IgD-negative memory B cell (primary cell): ENCODE data around the gene CHPF. TPM values are rescaled to one million over a fixed set of nuclear protein-coding genes. Genes with fewer than 3 reads are reported as not detected.

Experiments used
- H3K27ac Mint-ChIP-seq, 3 donors: one replicate each; pipeline ENCODE4 v1.8.0; 2020 to 2022; ENCODE audit warnings: mild to moderate bottlenecking in 3 of 3, mixed read lengths in 3 of 3, moderate library complexity in 1 of 3
- H3K27me3 Mint-ChIP-seq: one replicate; pipeline ENCODE4 v1.8.0; 2021; ENCODE audit warnings: mixed read lengths
- H3K36me3 Mint-ChIP-seq: one replicate; pipeline ENCODE4 v1.8.0; 2020; ENCODE audit warnings: mild to moderate bottlenecking, mixed read lengths
- H3K4me1 Mint-ChIP-seq, 3 donors: one replicate each; pipeline ENCODE4 v1.8.0; 2020 to 2022; ENCODE audit warnings: mixed read lengths in 3 of 3, mild to moderate bottlenecking in 1 of 3
- H3K4me3 Mint-ChIP-seq, 4 donors: one replicate each; pipeline ENCODE4 v1.8.0; 2020 to 2022; ENCODE audit warnings: mild to moderate bottlenecking in 4 of 4, mixed read lengths in 4 of 4, moderate library complexity in 3 of 4
- H3K9me3 Mint-ChIP-seq, 3 donors: one replicate each; pipeline ENCODE4 v1.8.0; 2020 to 2021; ENCODE audit warnings: mixed read lengths in 3 of 3, mild to moderate bottlenecking in 1 of 3
- polyA plus RNA-seq: library from polyadenylated mRNA; unstranded; fragments of 300-500 nt; fragmentation: Illumina TruSeq; gene quantifications from one replicate; pipeline ENCODE4 v1.2.3, GENCODE V29; 2021

Gene CHPF
- polyA plus RNA-seq, 1 donor from 2014 or later: 3.9 TPM

DNA sequence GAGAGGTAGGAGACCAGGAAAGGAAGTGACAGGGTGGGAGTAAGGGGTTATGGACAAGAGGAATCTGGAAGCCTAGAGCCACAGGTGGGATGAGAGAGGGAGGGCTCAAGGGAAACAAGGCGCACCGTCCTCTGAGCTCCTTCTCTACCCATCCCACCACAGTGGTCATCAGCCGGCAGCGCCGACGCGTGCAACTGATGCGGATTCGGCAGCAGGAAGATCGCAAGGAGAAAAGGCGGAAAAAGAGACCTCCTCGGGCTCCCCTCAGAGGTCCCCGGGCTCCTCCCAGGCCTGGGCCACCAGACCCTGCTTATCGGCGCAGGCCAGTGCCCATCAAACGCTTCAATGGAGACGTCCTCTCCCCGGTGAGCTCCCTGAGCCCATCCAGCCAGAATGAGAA lies 5.4 kb upstream of the CHPF start:
- peaks cover 2% of the 10 kb centered on the region for H3K36me3 Mint-ChIP-seq
- no peak overlapping the region for H3K27ac Mint-ChIP-seq
- H3K9me3 Mint-ChIP-seq: no peaks in the 10 kb centered on the region
- H3K4me1 Mint-ChIP-seq: peaks cover 4 to 10% (median 5%) of the 10 kb centered on the region in 3 donors
- peaks cover 57% of the 10 kb centered on the region for H3K27me3 Mint-ChIP-seq
- H3K4me3 Mint-ChIP-seq: no peak overlapping the region

DNA sequence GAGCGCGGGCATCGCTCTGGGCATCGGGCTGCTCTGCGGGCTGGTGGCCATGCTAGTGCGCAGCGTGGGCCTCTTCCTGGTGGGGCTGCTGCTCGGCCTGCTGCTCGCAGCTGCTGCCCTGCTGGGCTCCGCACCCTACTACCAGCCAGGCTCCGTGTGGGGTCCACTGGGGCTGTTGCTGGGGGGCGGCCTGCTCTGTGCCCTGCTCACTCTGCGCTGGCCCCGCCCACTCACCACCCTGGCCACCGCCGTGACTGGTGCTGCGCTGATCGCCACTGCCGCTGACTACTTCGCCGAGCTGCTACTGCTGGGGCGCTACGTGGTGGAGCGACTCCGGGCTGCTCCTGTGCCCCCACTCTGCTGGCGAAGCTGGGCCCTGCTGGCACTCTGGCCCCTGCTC lies 4.0 kb upstream of the CHPF start:
- H3K27ac Mint-ChIP-seq: no peak overlapping the region
- H3K36me3 Mint-ChIP-seq: peaks cover 2% of the 10 kb centered on the region
- no peaks in the 10 kb centered on the region for H3K9me3 Mint-ChIP-seq
- peaks cover 7 to 13% (median 7%) of the 10 kb centered on the region in 3 donors for H3K4me1 Mint-ChIP-seq
- peaks cover 46% of the 10 kb centered on the region for H3K27me3 Mint-ChIP-seq
- no peak overlapping the region for H3K4me3 Mint-ChIP-seq

DNA sequence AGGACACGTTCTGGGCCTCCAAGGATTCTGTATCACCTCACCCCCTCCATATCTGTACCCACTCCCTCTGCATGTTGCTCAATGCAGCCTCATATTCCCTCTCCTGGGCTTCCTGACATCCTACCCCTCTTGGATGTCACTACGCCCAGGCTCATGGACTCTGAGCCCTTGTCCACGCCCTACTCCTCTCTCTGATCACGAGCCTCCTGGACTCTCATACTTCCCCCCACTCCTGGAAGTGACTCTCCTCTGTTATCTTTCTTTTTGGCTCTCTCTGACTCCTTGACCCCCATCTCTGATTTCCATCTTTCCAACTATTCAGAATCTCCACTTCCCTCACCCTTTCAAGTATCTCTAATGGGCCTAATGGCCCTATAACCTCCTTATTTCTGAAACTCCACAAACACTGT lies 2.3 kb upstream of the CHPF start:
- H3K27me3 Mint-ChIP-seq: peaks cover 37% of the 10 kb centered on the region
- peak overlapping the region in 2 of 4 donors; percentile 18 to 40 for H3K4me3 Mint-ChIP-seq
- H3K9me3 Mint-ChIP-seq: no peaks in the 10 kb centered on the region
- H3K36me3 Mint-ChIP-seq: peaks cover 2% of the 10 kb centered on the region
- peak overlapping the region in 1 of 3 donors; percentile 75 for H3K27ac Mint-ChIP-seq
- peaks cover 6 to 30% (median 9%) of the 10 kb centered on the region in 3 donors for H3K4me1 Mint-ChIP-seq

DNA sequence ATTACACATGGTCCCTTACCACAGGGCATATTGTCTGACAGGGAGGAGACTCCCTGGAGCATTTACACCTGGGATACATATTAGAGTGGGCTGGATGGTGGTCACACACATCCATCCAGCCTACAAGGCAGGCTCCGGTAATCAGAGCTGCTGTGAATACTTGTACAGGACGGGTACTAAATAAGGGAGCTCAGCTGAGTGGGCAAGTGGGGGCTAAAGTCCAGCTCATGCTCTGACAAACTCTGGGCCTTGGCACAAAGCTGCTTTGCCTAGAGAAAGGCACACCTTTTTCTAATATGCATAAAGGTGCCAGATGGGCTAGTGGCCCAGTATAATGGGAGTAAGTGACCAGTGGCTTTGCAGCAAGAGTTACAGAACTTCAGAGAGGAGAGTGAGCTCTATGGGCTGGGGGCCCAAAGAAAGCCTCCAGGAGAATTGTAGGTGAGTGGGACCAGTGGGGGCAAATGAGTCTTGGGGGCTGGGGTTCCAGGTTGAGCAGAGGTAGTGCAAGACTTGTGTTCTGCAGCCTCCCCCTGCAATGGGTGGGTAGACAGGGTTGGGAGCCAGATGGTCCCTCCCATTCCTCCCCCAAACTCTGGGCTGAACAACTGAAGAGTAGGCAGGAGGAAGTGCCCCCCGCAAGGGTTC lies 1.8 kb upstream of the CHPF start:
- peaks cover 2% of the 10 kb centered on the region for H3K36me3 Mint-ChIP-seq
- peaks cover 6 to 30% (median 8%) of the 10 kb centered on the region in 3 donors for H3K4me1 Mint-ChIP-seq
- H3K4me3 Mint-ChIP-seq: peak overlapping the region in 2 of 4 donors; percentile 82 to 83
- H3K27me3 Mint-ChIP-seq: peaks cover 35% of the 10 kb centered on the region
- peak overlapping the region in 1 of 3 donors; percentile 72 for H3K27ac Mint-ChIP-seq
- H3K9me3 Mint-ChIP-seq: no peaks in the 10 kb centered on the region

DNA sequence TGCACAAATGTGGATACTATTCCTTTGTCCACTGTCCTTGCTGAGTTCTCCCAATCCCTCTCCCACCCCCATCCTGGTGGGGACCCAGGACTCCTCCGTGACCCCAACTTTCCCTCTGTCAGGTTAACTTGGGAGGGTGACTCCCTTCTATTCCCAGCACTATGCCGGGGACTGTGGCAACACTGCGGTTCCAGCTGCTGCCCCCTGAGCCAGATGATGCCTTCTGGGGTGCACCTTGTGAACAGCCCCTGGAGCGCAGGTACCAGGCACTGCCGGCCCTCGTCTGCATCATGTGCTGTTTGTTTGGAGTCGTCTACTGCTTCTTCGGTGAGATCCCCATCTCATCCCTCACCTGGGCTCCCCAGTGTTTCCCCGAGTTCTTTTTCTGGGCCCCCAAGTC lies 958 bp upstream of the CHPF start:
- H3K27me3 Mint-ChIP-seq: peaks cover 28% of the 10 kb centered on the region

DNA sequence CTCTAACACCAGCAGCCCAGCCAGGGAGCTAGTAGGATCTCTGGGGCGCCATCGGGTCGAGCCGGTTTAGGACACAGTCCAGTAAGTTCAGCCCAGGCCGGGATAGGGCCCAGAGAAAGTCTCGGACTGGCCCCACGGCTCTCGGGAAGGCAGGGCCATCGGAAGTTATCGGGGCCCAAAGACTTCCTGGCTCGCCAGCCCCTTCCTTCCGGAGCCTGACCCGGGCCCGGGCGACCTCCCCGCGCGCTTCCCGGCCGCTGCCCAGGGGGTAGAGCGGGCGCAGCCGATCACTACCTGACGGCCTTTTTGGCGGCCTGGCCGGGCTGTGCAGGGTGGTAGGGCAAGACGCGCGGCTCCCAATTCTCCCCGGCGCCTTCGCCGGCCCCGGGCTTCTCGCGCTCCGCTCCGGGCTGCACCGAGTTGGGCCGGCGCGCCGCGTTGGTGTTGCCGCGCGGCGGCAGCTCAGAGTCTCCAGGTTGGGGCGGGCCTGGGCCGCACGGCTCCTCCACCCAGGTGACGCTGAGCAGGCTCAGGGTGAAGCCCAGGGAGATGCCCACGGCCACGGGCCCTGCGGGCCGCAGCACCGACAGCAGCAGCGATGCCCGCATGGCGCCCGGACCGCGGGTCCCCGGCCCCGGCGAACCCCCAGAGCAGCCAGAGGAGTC lies 546 bp downstream of the CHPF start:
- Mint-ChIP-seq H3K4me3 (peak overlapping the region; percentile 79 to 94 (median 86)), H3K27me3 (peaks cover 23% of the 10 kb centered on the region), H3K36me3 (no peaks in the 10 kb centered on the region), H3K27ac (peak overlapping the region; percentile 72 to 80 (median 80)), H3K4me1 (peaks cover 6 to 30% (median 8%) of the 10 kb centered on the region in 3 donors), H3K9me3 (no peaks in the 10 kb centered on the region)

More for the DNA sequence above, 958 bp upstream of the CHPF start:
- H3K27ac Mint-ChIP-seq: peak overlapping the region in 1 of 3 donors; percentile 72
- H3K9me3 Mint-ChIP-seq: no peaks in the 10 kb centered on the region
- H3K4me3 Mint-ChIP-seq: peak overlapping the region; percentile 81 to 86 (median 82)
- H3K36me3 Mint-ChIP-seq: peaks cover 2% of the 10 kb centered on the region
- H3K4me1 Mint-ChIP-seq: peaks cover 6 to 30% (median 8%) of the 10 kb centered on the region in 3 donors

DNA sequence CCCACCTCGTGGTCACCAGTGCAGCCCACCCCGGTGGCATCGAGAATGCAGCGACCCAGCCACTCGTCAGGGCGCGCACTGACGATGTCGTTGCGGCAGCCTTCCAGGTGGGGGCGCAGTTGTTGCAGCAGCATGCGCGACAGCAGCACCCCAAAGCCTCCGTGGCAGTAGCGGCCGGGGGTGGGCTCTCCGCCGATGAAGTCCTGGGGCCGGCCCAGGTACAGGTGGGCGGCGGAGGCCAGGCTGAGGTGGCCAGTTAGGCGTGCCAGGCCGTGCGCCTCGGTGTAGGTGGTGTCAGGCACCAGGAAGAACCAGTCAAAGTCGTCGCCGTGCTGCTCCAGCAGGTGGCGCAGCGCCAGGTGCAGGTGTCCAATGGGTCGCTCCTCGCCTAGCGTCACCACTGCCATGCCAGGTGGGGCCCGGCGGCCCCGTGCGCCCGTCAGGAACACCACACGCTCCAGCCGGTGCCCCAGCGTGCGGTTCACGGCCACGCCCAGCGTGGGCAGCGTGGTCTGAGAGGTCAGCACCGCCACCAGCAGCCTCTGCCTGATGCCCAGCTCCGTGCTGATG lies 1.9 kb downstream of the CHPF start:
- Mint-ChIP-seq H3K36me3 (no peaks in the 10 kb centered on the region), H3K9me3 (no peaks in the 10 kb centered on the region), H3K27ac (peak overlapping the region in 2 of 3 donors; percentile 23 to 70), H3K4me1 (peaks cover 6 to 30% (median 8%) of the 10 kb centered on the region in 3 donors), H3K27me3 (peaks cover 13% of the 10 kb centered on the region), H3K4me3 (peak overlapping the region; percentile 17 to 94 (median 66))

DNA sequence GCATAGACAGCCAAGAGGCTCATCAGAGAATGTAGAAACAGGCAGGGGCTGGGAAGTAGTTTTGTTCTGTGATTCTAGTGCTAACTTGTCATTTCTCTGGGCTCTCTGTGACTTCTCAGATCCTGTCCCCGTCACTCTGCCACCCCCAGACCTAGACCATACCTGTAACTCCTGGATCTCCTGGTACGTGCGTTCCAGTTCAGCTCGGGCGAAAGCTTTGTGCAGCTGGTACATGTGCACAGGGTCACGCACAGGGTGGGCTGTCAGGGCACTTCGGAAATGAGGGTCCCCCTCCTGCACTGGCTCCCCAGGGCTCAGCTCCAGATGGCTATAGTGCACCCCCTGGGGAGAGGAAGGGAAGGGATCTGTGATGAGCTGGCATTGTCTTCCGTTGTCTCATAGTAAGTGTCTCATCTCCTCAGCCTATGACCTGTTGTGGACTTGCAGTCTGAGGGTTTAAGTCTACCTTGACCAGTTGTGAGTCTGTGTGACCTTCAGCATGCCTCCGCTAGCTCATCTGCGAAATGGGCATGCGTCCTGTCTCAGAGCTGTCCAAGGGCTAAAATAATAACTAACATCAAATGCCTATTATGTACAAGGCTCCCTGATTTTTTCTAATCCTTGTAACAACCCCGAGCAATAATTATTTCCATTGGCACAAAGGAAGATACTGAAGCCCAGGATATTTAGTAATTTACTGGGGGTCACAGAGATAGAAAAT lies 2.7 kb downstream of the CHPF start:
- H3K27me3 Mint-ChIP-seq: peaks cover 11% of the 10 kb centered on the region
- no peaks in the 10 kb centered on the region for H3K9me3 Mint-ChIP-seq

DNA sequence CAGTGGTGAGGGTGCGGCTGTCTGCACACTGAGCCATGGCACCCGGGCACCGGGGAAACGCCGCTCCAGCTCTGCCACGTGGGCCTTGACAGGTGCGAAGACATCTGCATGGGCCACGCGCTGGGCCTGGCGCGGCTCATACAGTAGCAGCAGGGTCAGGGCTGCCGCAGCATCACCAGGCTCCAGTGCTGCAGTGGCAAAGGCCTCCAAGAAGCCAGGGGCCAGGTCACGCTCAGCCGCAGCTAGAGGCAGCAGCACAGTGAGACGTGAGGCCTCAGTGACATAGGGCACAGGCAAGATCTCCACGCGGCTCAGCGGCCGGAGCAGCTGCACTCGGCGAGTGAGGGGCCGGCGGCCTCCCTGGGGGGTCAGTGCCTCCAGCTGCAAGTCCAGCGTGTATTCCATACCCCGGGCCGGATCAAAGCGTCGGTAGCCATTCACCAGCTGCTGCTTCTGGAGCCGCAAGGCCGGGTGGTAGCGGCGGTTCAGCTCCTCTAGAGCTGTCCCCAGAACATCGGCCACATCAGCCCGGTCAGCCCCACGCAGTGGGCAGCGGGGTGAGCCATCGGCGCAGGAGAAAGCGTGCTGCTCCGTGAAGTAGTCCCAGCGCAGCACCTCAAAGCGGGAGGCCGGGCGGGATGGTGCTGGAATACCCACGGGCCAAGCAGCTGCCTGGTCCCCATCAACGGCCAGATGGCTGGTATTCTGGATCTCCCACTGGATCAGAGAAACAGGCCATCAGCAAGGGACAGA lies 3.5 kb downstream of the CHPF start:
- no peak overlapping the region for H3K27ac Mint-ChIP-seq
- H3K9me3 Mint-ChIP-seq: no peaks in the 10 kb centered on the region
- H3K36me3 Mint-ChIP-seq: no peaks in the 10 kb centered on the region
- peaks cover 6 to 30% (median 8%) of the 10 kb centered on the region in 3 donors for H3K4me1 Mint-ChIP-seq
- peak overlapping the region in 1 of 4 donors; percentile 33 for H3K4me3 Mint-ChIP-seq
- peaks cover 12% of the 10 kb centered on the region for H3K27me3 Mint-ChIP-seq

More for the DNA sequence above, 2.7 kb downstream of the CHPF start:
- Mint-ChIP-seq H3K27ac (peak overlapping the region in 1 of 3 donors; percentile 72), H3K4me1 (peaks cover 6 to 30% (median 8%) of the 10 kb centered on the region in 3 donors), H3K4me3 (peak overlapping the region; percentile 17 to 94 (median 58)), H3K36me3 (no peaks in the 10 kb centered on the region)

DNA sequence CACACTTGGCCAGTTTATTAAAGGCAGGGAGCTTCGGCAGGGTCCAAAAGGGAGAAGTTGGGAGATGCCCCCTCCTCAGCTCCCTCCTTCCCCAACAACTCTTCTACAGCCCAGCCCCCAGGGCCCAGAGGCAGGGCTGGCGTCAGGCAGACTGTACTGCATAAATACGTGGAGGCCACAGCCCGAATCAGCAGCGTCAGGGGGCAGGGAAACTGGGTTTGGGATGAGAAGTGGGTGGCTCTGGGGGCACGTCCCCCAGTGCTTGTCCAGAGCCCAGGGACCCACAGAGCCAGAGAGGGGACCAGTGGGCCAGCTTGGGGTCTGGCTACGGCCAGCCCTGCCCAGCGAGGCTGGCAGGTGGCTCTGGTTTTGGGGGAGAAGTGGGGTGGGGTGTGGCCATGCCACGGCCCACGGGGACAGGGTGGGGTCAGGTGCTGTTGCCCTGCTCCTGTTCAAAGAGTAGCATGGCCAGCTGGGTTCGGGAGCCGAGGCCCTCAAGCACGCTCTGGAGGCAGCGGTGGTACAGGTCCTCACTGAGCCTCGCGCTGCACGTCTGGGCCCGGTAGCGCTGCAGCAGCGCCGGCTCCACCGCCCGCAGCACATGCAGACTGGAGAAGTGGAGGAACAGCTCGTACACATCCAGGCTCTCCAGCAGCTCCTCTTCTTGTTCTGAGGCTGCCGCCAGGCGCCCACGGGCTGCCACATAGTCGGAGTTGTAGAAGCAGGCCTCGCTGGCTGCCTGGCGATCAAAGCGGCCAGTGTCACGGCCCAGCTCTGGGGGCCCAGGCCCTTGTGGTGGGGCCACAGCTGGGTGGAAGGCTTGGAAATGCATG lies 4.4 kb downstream of the CHPF start:
- H3K4me1 Mint-ChIP-seq: peaks cover 3 to 21% (median 5%) of the 10 kb centered on the region in 3 donors
- no peak overlapping the region for H3K27ac Mint-ChIP-seq
- peaks cover 9% of the 10 kb centered on the region for H3K27me3 Mint-ChIP-seq
- no peak overlapping the region for H3K4me3 Mint-ChIP-seq
- no peaks in the 10 kb centered on the region for H3K9me3 Mint-ChIP-seq
- H3K36me3 Mint-ChIP-seq: no peaks in the 10 kb centered on the region

DNA sequence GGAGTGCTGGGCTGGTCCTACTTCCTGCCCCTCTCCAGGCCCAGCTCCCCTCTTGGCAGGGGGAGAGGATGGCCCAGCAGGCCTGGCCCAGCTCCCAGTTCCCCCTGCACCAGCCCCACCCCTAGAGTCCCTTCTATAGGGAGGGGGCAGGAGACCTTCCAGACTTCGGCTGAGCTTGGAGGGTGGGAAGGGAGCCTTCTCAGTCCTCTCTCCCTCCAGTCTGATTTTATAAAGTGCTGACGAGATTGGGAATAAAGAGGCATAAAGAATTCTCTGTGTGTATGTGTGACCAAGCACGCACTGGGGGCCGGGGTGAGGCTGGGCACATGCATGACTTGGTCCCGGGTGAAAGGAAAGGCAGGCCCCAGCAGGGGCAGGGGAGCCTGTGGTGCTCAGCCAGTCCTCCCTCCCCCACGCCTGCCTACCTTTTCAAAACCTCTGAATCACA lies 5.1 kb downstream of the CHPF start:
- Mint-ChIP-seq H3K4me1 (peaks cover 3 to 21% (median 5%) of the 10 kb centered on the region in 3 donors), H3K36me3 (no peaks in the 10 kb centered on the region), H3K27me3 (peaks cover 9% of the 10 kb centered on the region), H3K9me3 (no peaks in the 10 kb centered on the region), H3K27ac (no peak overlapping the region), H3K4me3 (no peak overlapping the region)

DNA sequence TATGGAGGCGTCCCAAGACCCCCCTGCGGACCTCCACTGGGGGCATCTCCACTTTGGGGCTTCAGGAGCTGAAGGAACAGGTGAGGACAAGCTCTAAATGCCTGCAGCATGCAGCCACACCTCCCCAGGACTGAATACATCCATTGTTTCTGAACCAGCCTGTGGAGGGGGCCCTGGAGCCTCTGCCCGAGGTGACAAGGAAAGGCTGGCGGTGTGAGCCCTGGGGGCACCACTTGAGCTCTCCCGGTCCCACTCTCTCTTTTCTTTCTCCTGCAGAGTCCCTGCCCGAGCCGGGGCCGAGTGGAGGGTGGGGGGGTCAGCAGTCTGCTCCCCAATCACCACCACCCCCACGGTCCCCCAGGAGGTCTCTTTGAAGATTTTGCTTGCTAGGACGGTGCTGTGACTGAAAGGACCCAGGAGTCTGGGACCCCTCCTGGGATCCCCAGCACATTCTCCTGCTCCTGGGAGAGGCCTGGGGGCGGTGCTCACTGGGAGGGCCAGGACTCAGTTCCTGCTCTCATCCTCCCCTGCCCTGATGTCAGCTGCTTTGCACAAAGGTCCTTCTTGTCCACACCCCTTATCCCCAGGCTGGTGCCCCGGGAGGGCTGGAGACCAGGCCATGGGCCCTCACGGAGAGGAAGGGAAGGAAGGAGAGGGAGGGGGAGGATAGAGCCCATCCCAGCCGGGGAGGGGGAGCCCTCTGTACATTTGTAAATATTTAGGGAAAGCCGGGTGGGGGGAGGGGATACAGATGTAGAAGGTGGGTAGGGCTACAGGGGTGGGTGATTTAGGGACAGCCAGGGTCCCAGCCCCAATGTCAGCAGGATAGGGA lies 5.7 kb downstream of the CHPF start:
- no peak overlapping the region for H3K4me3 Mint-ChIP-seq
- no peaks in the 10 kb centered on the region for H3K36me3 Mint-ChIP-seq
- H3K27me3 Mint-ChIP-seq: peaks cover 9% of the 10 kb centered on the region
- no peaks in the 10 kb centered on the region for H3K9me3 Mint-ChIP-seq
- H3K27ac Mint-ChIP-seq: no peak overlapping the region
- H3K4me1 Mint-ChIP-seq: peaks cover 3 to 19% (median 5%) of the 10 kb centered on the region in 3 donors

DNA sequence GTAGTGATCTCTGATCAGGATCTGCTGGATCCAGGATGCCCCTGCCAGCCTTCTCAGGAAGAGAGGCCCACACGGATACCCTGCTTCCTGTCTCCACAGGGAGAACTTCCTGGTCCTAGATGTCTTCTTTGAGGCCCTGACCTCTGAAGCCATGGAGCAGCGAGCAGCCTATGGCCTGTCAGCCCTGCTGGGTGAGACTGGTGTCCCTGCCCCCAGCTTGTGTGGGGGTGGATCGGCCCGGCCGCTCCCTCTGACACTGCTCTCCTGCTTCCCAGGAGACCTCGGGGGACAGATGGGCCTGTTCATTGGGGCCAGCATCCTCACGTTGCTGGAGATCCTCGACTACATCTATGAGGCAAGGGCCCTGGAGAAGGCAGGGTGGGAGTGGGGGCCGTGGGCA lies 6.6 kb downstream of the CHPF start:
- Mint-ChIP-seq H3K4me1 (peaks cover 0 to 10% (median 0%) of the 10 kb centered on the region in 3 donors), H3K27ac (no peak overlapping the region), H3K27me3 (peaks cover 9% of the 10 kb centered on the region), H3K4me3 (no peak overlapping the region), H3K36me3 (no peaks in the 10 kb centered on the region), H3K9me3 (no peaks in the 10 kb centered on the region)
